ENCODE results near the gene KRT84.

Gene KRT84

DNA sequence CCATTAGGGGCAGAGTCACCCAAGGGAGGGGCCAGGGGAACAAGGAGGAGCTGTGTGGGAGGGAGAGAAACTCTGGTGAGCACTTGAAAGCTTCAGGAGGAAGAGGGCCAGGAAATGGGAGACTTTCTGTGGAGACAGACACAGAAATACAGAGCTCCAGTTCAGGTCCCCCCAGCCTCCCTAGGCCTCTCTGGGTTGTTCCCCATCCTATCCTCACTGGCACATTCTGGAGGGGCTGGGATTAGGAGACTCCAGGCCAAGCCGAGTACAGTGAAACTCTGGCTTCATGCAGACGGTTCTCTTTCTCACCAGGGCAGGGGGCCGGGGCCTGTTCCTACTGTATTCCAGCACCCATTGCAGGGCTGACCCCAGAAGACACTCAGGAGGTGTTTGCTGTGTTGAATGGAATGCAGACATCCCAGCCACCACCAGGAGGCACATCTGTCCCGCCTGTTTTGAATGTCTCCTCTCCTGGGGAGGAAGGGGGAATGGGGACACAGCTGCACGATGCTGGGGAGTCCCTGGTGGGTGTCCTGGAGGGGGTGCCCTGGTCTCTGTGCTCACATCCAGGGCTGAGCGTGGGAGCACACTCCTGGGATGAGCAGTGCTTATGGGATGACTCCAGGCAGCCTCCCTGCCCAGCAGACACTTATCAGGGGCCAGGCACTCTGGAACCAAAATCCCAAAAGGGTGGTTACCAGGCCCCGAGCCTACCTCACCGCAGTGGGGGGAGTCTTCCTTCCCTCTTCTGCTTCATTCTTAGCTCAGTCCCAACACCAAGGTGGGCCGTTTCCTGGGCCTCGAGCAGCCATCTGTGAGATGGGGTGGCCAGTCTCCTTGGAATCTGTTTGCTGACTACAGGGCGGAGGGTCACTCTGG lies 5.5 kb upstream of the KRT84 start:
- Histone ChIP-seq H3K36me3 (ENCODE audit: control insufficient read depth, insufficient read depth, low read length) (no peaks in the 10 kb centered on the region), H3K27me3 (replicated peaks; ENCODE audit: control insufficient read depth, insufficient read depth, low read length) (no peaks in the 10 kb centered on the region; the same call in 1 of the 2 replicates), H3K4me3 (replicated peaks; ENCODE audit: low read depth, low read length) (no peak overlapping the region)
- TF ChIP-seq, protein P1, sequence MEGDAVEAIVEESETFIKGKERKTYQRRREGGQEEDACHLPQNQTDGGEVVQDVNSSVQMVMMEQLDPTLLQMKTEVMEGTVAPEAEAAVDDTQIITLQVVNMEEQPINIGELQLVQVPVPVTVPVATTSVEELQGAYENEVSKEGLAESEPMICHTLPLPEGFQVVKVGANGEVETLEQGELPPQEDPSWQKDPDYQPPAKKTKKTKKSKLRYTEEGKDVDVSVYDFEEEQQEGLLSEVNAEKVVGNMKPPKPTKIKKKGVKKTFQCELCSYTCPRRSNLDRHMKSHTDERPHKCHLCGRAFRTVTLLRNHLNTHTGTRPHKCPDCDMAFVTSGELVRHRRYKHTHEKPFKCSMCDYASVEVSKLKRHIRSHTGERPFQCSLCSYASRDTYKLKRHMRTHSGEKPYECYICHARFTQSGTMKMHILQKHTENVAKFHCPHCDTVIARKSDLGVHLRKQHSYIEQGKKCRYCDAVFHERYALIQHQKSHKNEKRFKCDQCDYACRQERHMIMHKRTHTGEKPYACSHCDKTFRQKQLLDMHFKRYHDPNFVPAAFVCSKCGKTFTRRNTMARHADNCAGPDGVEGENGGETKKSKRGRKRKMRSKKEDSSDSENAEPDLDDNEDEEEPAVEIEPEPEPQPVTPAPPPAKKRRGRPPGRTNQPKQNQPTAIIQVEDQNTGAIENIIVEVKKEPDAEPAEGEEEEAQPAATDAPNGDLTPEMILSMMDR (IDR thresholded peaks at IDR 0.05; ENCODE audit: insufficient read depth, low read length, poor library complexity, severe bottlenecking) = peak; percentile 67
- no peak for DNase-seq (ENCODE audit: extremely low read depth, insufficient read length)

DNA sequence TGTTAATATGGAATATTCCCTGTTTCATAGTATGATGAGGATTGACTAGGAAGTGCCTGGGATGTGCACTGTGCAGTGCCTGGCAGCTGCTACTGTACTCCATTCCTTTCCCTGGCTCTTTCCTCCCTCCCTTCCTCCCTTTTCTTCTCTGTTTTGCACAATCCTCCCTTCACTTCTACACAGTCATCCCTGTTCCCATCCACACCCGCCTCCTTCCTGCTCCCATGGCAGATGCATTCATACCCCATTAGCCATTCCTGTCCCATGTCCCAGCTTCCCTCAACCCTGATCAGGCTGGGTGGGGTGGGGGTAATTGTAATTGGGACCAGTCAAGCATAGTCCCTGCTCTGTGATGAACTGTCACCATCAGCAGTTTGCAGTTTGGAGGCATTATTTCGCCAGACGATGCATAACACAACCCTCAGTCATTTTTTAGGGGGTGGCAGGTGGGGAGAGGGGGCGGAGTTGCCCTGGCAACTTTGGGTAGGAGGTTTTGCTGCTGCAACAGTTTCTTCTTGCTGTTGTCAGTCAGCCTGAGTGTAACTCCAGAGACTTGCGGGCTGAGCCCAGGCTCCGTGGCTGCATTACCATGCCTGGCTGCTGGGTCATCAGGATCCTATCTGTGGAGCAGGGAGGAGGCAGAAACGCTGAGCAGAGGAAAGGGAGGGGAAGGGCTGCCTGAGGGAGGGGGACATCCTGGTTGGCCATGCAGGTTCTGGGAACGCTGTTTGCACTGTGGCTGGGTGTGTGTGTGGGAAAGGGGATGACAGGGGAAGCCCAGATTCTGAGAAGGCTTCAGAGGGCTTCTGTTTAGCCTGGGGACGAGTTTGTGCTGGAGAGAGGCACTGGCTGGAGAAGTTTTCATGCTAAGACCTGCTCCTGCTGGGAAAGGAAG lies 4.1 kb upstream of the KRT84 start:
- Histone ChIP-seq H3K36me3 (ENCODE audit: control insufficient read depth, insufficient read depth, low read length) (no peaks in the 10 kb centered on the region), H3K4me3 (replicated peaks; ENCODE audit: low read depth, low read length) (no peak overlapping the region), H3K27me3 (replicated peaks; ENCODE audit: control insufficient read depth, insufficient read depth, low read length) (no peaks in the 10 kb centered on the region; the same call in 1 of the 2 replicates)
- TF ChIP-seq, protein P1 (IDR thresholded peaks at IDR 0.05; ENCODE audit: insufficient read depth, low read length, poor library complexity, severe bottlenecking) = no peak
- DNase-seq (ENCODE audit: extremely low read depth, insufficient read length) = no peak

DNA sequence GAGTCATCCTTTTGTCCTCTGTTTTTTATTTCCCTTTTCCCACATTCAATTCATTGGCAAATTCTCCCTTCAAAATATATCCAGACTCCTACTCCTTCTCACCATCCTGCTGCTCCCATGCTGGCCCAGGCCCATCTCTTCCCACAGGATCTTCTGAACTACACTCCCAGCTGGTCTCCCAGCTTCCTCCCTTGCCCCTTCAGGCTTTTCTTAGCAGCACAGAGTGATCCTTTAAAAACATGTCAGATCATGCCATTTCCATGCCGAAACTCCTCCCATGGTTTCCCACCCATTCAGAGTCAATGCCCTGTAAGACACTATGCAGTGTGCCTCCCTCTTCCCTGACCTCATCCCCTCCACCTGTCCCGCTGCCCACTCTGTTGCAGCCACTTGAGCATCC lies 2.4 kb upstream of the KRT84 start:
- no peak overlapping the region for H3K4me3 ChIP-seq (replicated peaks; ENCODE audit: low read depth, low read length)
- DNase-seq (ENCODE audit: extremely low read depth, insufficient read length) = no peak
- TF ChIP-seq, protein P1 (IDR thresholded peaks at IDR 0.05; ENCODE audit: insufficient read depth, low read length, poor library complexity, severe bottlenecking) = no peak
- no peaks in the 10 kb centered on the region for H3K36me3 ChIP-seq (ENCODE audit: control insufficient read depth, insufficient read depth, low read length)
- H3K27me3 ChIP-seq (replicated peaks; ENCODE audit: control insufficient read depth, insufficient read depth, low read length) = peaks cover 1% of the 10 kb centered on the region

DNA sequence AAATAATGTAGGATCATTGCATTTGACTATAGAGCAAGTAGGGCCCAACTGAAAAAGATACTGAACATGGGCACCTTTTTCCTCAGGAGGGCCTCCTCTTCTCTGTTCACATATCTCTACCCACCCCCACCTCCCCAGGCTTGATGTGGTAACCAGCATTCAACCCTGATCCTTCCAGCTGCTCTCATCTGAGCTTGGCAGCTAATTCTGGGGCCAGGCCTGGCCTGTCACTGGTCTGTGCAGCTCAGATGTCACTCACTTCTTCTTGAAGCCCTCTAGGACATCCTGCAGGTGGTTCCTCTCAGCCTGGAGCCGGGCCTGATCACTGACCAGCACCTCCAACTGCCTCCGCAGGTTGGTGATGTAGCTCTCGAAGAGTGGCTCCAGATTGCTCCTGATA lies 2.1 kb downstream of the KRT84 start:
- no peaks in the 10 kb centered on the region for H3K36me3 ChIP-seq (ENCODE audit: control insufficient read depth, insufficient read depth, low read length)
- peaks cover 1% of the 10 kb centered on the region for H3K27me3 ChIP-seq (replicated peaks; ENCODE audit: control insufficient read depth, insufficient read depth, low read length)
- H3K4me3 ChIP-seq (replicated peaks; ENCODE audit: low read depth, low read length) = no peak overlapping the region
- TF ChIP-seq, protein P1 (IDR thresholded peaks at IDR 0.05; ENCODE audit: insufficient read depth, low read length, poor library complexity, severe bottlenecking) = no peak
- DNase-seq (ENCODE audit: extremely low read depth, insufficient read length) = no peak

DNA sequence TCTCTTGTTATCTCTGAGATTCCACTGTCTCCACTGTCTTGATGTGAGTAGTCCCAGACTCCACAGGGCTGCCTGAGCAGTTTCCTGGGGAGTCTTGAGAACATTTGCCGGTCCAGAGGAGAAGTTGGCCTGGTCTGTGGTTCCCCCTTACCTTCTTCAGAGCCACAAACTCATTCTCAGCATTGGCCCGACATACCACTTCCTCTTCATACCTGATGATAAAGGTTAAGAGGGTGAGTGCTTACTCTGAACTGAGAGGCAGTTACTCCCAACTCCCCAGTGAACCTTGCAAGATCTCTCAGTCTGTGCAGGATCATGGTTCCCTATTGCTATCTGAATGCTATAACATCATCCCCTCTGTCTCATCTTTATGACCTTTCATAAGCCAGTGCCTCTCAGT lies 2.6 kb downstream of the KRT84 start:
- no peak for DNase-seq (ENCODE audit: extremely low read depth, insufficient read length)
- TF ChIP-seq, protein P1 (IDR thresholded peaks at IDR 0.05; ENCODE audit: insufficient read depth, low read length, poor library complexity, severe bottlenecking) = no peak
- Histone ChIP-seq H3K4me3 (replicated peaks; ENCODE audit: low read depth, low read length) (no peak overlapping the region), H3K36me3 (ENCODE audit: control insufficient read depth, insufficient read depth, low read length) (no peaks in the 10 kb centered on the region), H3K27me3 (replicated peaks; ENCODE audit: control insufficient read depth, insufficient read depth, low read length) (peaks cover 1% of the 10 kb centered on the region; the same call in 1 of the 2 replicates)

Data from GM06990 (cell line).